Lower leg skin (tissue), 3 donors: Measurements from ENCODE around the gene PLCH2.

Source experiments
- POLR2A ChIP-seq, 2 donors: fragments of 450-650 bp; IDR thresholded peaks; one replicate each; pipeline ENCODE4 v1.6.1; 2016 to 2017; ENCODE audit warnings: antibody characterized with exemption in 2 of 2, mild to moderate bottlenecking in 1 of 2, moderate library complexity in 1 of 2
- TF ChIP-seq, protein P1 (sequence below), 3 donors: fragments of 450-650 bp; IDR thresholded peaks; one replicate each; pipeline ENCODE4 v1.5.1; 2016; ENCODE audit warnings: antibody characterized with exemption in 3 of 3, mild to moderate bottlenecking in 3 of 3, moderate library complexity in 2 of 3

DNA sequence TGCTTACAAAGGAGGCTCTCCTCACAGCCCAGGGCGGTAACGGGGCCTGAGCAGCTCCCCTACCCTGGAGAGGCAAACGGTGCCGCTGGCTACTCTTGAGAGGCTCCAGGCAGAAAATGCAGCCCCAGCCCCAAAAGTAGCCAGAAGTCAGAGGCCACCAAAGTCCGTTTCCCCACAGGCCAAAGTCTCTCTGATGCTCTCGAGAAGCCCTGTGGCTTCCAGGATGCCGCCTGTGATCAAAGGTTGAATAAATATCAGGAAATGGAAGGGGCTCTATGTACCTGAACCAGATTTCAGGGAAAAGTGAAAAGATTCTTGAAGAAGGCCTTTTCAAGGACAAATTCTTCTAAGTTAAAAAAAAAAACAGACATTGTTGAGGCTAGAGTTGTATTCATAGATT lies 46.1 kb downstream of the PLCH2 start:
- TF ChIP-seq, protein P1, sequence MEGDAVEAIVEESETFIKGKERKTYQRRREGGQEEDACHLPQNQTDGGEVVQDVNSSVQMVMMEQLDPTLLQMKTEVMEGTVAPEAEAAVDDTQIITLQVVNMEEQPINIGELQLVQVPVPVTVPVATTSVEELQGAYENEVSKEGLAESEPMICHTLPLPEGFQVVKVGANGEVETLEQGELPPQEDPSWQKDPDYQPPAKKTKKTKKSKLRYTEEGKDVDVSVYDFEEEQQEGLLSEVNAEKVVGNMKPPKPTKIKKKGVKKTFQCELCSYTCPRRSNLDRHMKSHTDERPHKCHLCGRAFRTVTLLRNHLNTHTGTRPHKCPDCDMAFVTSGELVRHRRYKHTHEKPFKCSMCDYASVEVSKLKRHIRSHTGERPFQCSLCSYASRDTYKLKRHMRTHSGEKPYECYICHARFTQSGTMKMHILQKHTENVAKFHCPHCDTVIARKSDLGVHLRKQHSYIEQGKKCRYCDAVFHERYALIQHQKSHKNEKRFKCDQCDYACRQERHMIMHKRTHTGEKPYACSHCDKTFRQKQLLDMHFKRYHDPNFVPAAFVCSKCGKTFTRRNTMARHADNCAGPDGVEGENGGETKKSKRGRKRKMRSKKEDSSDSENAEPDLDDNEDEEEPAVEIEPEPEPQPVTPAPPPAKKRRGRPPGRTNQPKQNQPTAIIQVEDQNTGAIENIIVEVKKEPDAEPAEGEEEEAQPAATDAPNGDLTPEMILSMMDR (IDR thresholded peaks at IDR 0.05), result no peak
- TF ChIP-seq POLR2A (IDR thresholded peaks at IDR 0.05), result no peak
